ENCODE results near the gene RWDD3.

GRCh38 chr1:95259245-95259644 lies 25.2 kb downstream of the RWDD3 start:
- TF ChIP-seq POLR2A (IDR thresholded peaks at IDR 0.05; ENCODE audit: low read depth) (no peak), POLR2AphosphoS5 (IDR thresholded peaks at IDR 0.05) (no peak)
